GM12865 (cell line): ENCODE results near the gene OR8I2.
"Not testable (repeated sequence)": the region's sequence is repeated elsewhere in the genome, so short reads cannot be mapped to it uniquely, and the experiment has no call there.

Experiments
- DNase-seq: peaks from one replicate; pipeline ENCODE4 v3.0.0; 2010; ENCODE audit warnings: low read depth
- H3K4me3 ChIP-seq: 2 replicates; pipeline ENCODE4 v1.5.1; 2011; ENCODE audit warnings: mild to moderate bottlenecking, low read depth, low read length, control low read depth
- CTCF ChIP-seq: IDR thresholded peaks from 2 replicates; pipeline ENCODE4 v1.5.1; 2011; ENCODE audit warnings: low read length, control low read depth, low read depth, inconsistent platforms; ENCODE audit not compliant: insufficient read depth; ENCODE audit errors: missing control alignments

OR8I2 gene

GRCh38 chr11:56093008-56093407 lies at the start of gene OR8I2:
TSS of gene OR8I2 (plus strand) at chr11:56093308. CDS start at chr11:56093308, 0 bp downstream.
- DNase-seq: no peak
- TF ChIP-seq CTCF: no peak
- no peak within 1 kb of the TSS for H3K4me3 ChIP-seq

- no peak for TF ChIP-seq CTCF
These were observed 47.6 kb upstream of the OR8I2 start for GRCh38 chr11:56045538-56045937.

GRCh38 chr11:56048480-56048879 lies 44.6 kb upstream of the OR8I2 start:
- no peak for DNase-seq
- TF ChIP-seq CTCF: no peak
- H3K4me3 ChIP-seq: no peak overlapping the region

More at GRCh38 chr11:56045538-56045937, 47.6 kb upstream of the OR8I2 start:
- H3K4me3 ChIP-seq: no peak overlapping the region
- DNase-seq: no peak

GRCh38 chr11:56049487-56049886 lies 43.6 kb upstream of the OR8I2 start:
- DNase-seq: no peak

GRCh38 chr11:56056366-56056765 lies 36.7 kb upstream of the OR8I2 start:
- not testable (repeated sequence) for DNase-seq, H3K4me3 ChIP-seq

More at GRCh38 chr11:56049487-56049886, 43.6 kb upstream of the OR8I2 start:
- H3K4me3 ChIP-seq: no peak overlapping the region
- no peak for TF ChIP-seq CTCF

- DNase-seq, H3K4me3 ChIP-seq: not testable (repeated sequence)
These were observed 35.4 kb upstream of the OR8I2 start for GRCh38 chr11:56057661-56058237.

- H3K4me3 ChIP-seq, DNase-seq: not testable (repeated sequence)
These were observed 34.8 kb upstream of the OR8I2 start for GRCh38 chr11:56058260-56058780.

- TF ChIP-seq CTCF: no peak
- H3K4me3 ChIP-seq: no peak overlapping the region
- no peak for DNase-seq
These were observed 26.1 kb upstream of the OR8I2 start for GRCh38 chr11:56066980-56067379.
